Measurements from ENCODE around the gene OXTR. TPM values are rescaled to one million over a fixed set of nuclear protein-coding genes. Genes with fewer than 3 reads are reported as not detected.

The OXTR gene
- total RNA-seq, 1 experiment from 2014 or later = 3.6 TPM

GRCh38 chr3:8784676-8785435 lies 15.4 kb upstream of the OXTR start (continued):
- TF ChIP-seq, protein P1, sequence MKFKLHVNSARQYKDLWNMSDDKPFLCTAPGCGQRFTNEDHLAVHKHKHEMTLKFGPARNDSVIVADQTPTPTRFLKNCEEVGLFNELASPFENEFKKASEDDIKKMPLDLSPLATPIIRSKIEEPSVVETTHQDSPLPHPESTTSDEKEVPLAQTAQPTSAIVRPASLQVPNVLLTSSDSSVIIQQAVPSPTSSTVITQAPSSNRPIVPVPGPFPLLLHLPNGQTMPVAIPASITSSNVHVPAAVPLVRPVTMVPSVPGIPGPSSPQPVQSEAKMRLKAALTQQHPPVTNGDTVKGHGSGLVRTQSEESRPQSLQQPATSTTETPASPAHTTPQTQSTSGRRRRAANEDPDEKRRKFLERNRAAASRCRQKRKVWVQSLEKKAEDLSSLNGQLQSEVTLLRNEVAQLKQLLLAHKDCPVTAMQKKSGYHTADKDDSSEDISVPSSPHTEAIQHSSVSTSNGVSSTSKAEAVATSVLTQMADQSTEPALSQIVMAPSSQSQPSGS (CRISPR knock-in tag; IDR thresholded peaks at IDR 0.05; ENCODE audit: borderline replicate concordance, low read depth) = no peak
- TF ChIP-seq GRHL2 (CRISPR knock-in tag; IDR thresholded peaks at IDR 0.05; ENCODE audit: insufficient replicate concordance, severe bottlenecking) (no peak), KAT7 (CRISPR knock-in tag; IDR thresholded peaks at IDR 0.05; ENCODE audit: borderline replicate concordance) (no peak), TP53 (CRISPR knock-in tag; IDR thresholded peaks at IDR 0.05) (no peak), PRRX2 (CRISPR knock-in tag; IDR thresholded peaks at IDR 0.05) (no peak), CREM (CRISPR knock-in tag; IDR thresholded peaks at IDR 0.05) (no peak)
- TF ChIP-seq, protein P2, sequence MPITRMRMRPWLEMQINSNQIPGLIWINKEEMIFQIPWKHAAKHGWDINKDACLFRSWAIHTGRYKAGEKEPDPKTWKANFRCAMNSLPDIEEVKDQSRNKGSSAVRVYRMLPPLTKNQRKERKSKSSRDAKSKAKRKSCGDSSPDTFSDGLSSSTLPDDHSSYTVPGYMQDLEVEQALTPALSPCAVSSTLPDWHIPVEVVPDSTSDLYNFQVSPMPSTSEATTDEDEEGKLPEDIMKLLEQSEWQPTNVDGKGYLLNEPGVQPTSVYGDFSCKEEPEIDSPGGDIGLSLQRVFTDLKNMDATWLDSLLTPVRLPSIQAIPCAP (CRISPR knock-in tag; IDR thresholded peaks at IDR 0.05) = no peak

GRCh38 chr3:8780279-8780678 lies 10.9 kb upstream of the OXTR start:
- no peaks in the 10 kb centered on the region for H3K9me3 Mint-ChIP-seq
- H3K4me3 Mint-ChIP-seq = no peak overlapping the region
- POLR2A ChIA-PET = no interaction called here
- 0 out of 2 replicates have a peak, but pooled peaks cover 3% of the 10 kb centered on the region for H3K27me3 Mint-ChIP-seq (ENCODE audit: low read depth)
- DNase-seq (ENCODE audit: low spot score) (no peak), ATAC-seq (no peak)
- no peak overlapping the region for H3K27ac Mint-ChIP-seq
- TF ChIP-seq ZNF423 (CRISPR knock-in tag; IDR thresholded peaks at IDR 0.05) (no peak), TCF7 (CRISPR knock-in tag; IDR thresholded peaks at IDR 0.05; ENCODE audit: low read depth) (no peak), CTCF (IDR thresholded peaks at IDR 0.05) (no peak), ELF4 (CRISPR knock-in tag; IDR thresholded peaks at IDR 0.05; ENCODE audit: low read depth) (no peak), ZBTB43 (CRISPR knock-in tag; IDR thresholded peaks at IDR 0.05) (no peak), ZNF671 (CRISPR knock-in tag; IDR thresholded peaks at IDR 0.05) (no peak), MYBL2 (CRISPR knock-in tag; IDR thresholded peaks at IDR 0.05) (no peak), GTF2I (CRISPR knock-in tag; conservative IDR thresholded peaks at IDR 0.05) (no peak), MAX (CRISPR knock-in tag; IDR thresholded peaks at IDR 0.05) (no peak), FOXJ3 (CRISPR knock-in tag; IDR thresholded peaks at IDR 0.05; ENCODE audit: borderline replicate concordance) (no peak), ATF1 (CRISPR knock-in tag; IDR thresholded peaks at IDR 0.05) (no peak), TEAD1 (CRISPR knock-in tag; IDR thresholded peaks at IDR 0.05) (no peak), CREB1 (CRISPR knock-in tag; IDR thresholded peaks at IDR 0.05) (no peak), RORB (CRISPR knock-in tag; IDR thresholded peaks at IDR 0.05) (no peak), AR (CRISPR knock-in tag; IDR thresholded peaks at IDR 0.05) (no peak), ETV6 (CRISPR knock-in tag; IDR thresholded peaks at IDR 0.05) (no peak), PRRX2 (CRISPR knock-in tag; IDR thresholded peaks at IDR 0.05) (no peak)
- TF ChIP-seq, protein P3, sequence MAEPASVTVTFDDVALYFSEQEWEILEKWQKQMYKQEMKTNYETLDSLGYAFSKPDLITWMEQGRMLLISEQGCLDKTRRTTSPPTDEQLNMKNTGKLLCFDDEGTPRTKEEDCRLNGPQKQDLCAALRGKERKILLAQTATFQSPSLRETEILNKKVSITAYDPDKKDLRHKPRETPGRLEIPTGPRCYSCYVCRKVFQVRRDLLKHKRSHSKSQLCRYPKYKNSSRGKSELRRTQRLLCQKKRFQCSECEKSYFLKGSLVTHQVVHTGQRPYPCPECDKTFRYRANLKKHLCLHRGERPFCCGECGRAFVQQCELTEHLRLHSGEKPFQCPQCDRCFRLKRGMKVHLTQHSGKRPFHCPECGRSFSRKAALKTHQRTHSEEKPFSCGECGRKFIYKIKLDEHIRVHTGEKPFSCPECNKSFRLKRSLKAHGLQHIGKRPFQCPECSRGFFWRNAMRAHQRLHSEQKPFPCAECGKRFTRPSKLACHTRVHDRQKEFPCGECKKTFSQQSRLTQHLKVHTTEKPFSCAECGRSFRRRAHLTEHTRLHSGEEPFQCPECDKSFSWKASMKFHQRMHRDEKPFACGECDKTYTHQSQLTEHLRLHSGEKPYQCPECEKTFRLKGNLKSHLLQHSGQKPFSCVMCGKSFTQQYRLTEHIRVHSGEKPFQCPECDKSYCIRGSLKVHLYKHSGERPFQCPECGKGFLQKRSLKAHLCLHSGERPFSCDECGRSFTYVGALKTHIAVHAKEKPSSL (CRISPR knock-in tag; conservative IDR thresholded peaks at IDR 0.05) = no peak
- TF ChIP-seq, protein P4, sequence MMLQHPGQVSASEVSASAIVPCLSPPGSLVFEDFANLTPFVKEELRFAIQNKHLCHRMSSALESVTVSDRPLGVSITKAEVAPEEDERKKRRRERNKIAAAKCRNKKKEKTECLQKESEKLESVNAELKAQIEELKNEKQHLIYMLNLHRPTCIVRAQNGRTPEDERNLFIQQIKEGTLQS (CRISPR knock-in tag; conservative IDR thresholded peaks at IDR 0.05) = no peak
- peaks cover 5% of the 10 kb centered on the region for H3K4me1 Mint-ChIP-seq
- no peaks in the 10 kb centered on the region for H3K36me3 Mint-ChIP-seq
- CTCF ChIA-PET = interaction anchor here (3.9 kb wide), 1 partner anchor 11 kb away, joined by 23 read pairs; the partner anchor contains the start of gene OXTR
